GM23338 (cell line): ENCODE measurements around the gene MLLT6. TPM values are rescaled to one million over a fixed set of nuclear protein-coding genes. Genes with fewer than 3 reads are reported as not detected.
A peak's percentile ranks its signal among the peaks of the same experiment; 100 is the strongest.

Source experiments
- ATAC-seq: fragments of 200-7000 bp; cut with Tn5 transposase; 3 replicates; pipeline ENCODE4 v1.9.1; 2020
- DNase-seq: peaks from one replicate; pipeline ENCODE4 v3.0.0-alpha.2; 2015; ENCODE audit warnings: low spot score
- H2AFZ ChIP-seq: fragments of 200-600 bp; sonication (generic); 2 replicates; pipeline ENCODE4 v1.8.0; 2016; ENCODE audit warnings: antibody characterized with exemption, mild to moderate bottlenecking, moderate library complexity
- H3F3A ChIP-seq: fragments of 200-600 bp; sonication (generic); replicated peaks from 2 replicates; pipeline ENCODE4 v1.8.0; 2017; ENCODE audit warnings: antibody characterized with exemption, mixed run types, low read depth
- H3K27ac ChIP-seq: fragments of 200-600 bp; sonication (generic); 2 replicates; pipeline ENCODE4 v1.6.1; 2016; ENCODE audit warnings: low read depth
- H3K27me3 ChIP-seq: fragments of 200-600 bp; sonication (generic); 2 replicates; pipeline ENCODE4 v1.8.0; 2016; ENCODE audit warnings: mild to moderate bottlenecking, mixed run types, moderate library complexity; ENCODE audit not compliant: insufficient read depth
- H3K36me3 ChIP-seq: fragments of 200-600 bp; sonication (generic); 2 replicates; pipeline ENCODE4 v1.8.0; 2016; ENCODE audit warnings: mild to moderate bottlenecking; ENCODE audit not compliant: insufficient read depth
- H3K4me1 ChIP-seq: fragments of 200-600 bp; sonication (generic); 2 replicates; pipeline ENCODE4 v1.8.0; 2016; ENCODE audit warnings: mild to moderate bottlenecking, moderate library complexity; ENCODE audit not compliant: insufficient read depth
- H3K4me2 ChIP-seq: fragments of 200-600 bp; sonication (generic); 2 replicates; pipeline ENCODE4 v1.7.1; 2017; ENCODE audit warnings: mixed run types
- H3K4me3 ChIP-seq: fragments of 200-600 bp; sonication (generic); 2 replicates; pipeline ENCODE4 v1.6.1; 2016; ENCODE audit warnings: mixed run types
- H3K79me2 ChIP-seq: fragments of 200-600 bp; sonication (generic); replicated peaks from 2 replicates; pipeline ENCODE4 v1.8.0; 2017; ENCODE audit warnings: mild to moderate bottlenecking; ENCODE audit not compliant: insufficient read depth
- H3K9me2 ChIP-seq: fragments of 200-600 bp; sonication (generic); 2 replicates; pipeline ENCODE4 v1.8.0; 2017; ENCODE audit not compliant: insufficient read depth
- H4K20me1 ChIP-seq: fragments of 200-600 bp; sonication (generic); replicated peaks from 2 replicates; pipeline ENCODE4 v1.8.0; 2017; ENCODE audit warnings: mild to moderate bottlenecking; ENCODE audit not compliant: insufficient read depth
- H3K27ac Mint-ChIP-seq: 2 replicates; pipeline ENCODE4 v1.8.0; 2020; ENCODE audit warnings: inconsistent platforms, mild to moderate bottlenecking, moderate library complexity, mixed read lengths
- H3K27me3 Mint-ChIP-seq: 3 replicates; pipeline ENCODE4 v1.8.0; 2022; ENCODE audit warnings: low read depth, mild to moderate bottlenecking, moderate library complexity, mixed read lengths, inconsistent platforms; ENCODE audit not compliant: insufficient read depth, poor library complexity
- H3K36me3 Mint-ChIP-seq: 3 replicates; pipeline ENCODE4 v1.8.0; 2021; ENCODE audit warnings: low read depth, mild to moderate bottlenecking, inconsistent platforms, moderate library complexity, mixed read lengths
- H3K4me1 Mint-ChIP-seq: 3 replicates; pipeline ENCODE4 v1.8.0; 2020; ENCODE audit warnings: mild to moderate bottlenecking, inconsistent platforms, mixed read lengths
- H3K4me3 Mint-ChIP-seq: 3 replicates; pipeline ENCODE4 v1.8.0; 2021; ENCODE audit warnings: moderate library complexity, mild to moderate bottlenecking, inconsistent platforms, mixed read lengths
- H3K9me3 Mint-ChIP-seq: 3 replicates; pipeline ENCODE4 v1.8.0; 2020; ENCODE audit warnings: moderate library complexity, mild to moderate bottlenecking, inconsistent platforms, mixed read lengths
- CREB1 ChIP-seq: fragments of 250-450 bp; sonication (Bioruptor Pico); IDR thresholded peaks from 2 replicates; pipeline ENCODE4 v1.5.0; 2020; ENCODE audit warnings: low read depth, mild to moderate bottlenecking, moderate library complexity
- CTCF ChIP-seq, 2 experiments: fragments of 200-600 bp in 1 of 2; sonication (generic) in 1 of 2; conservative IDR thresholded peaks; 2 replicates each; pipeline versions ENCODE4 v1.5.1 to v1.6.1; 2016 to 2017; ENCODE audit warnings: antibody characterized with exemption in 2 of 2, low read depth in 2 of 2, mild to moderate bottlenecking in 2 of 2, moderate library complexity in 1 of 2
- ETS1 ChIP-seq: IDR thresholded peaks from 2 replicates; pipeline ENCODE4 v1.6.1; 2016; ENCODE audit warnings: antibody characterized with exemption
- EZH2 ChIP-seq: fragments of 200-600 bp; sonication (generic); IDR thresholded peaks from one replicate; pipeline ENCODE4 v1.8.0; 2017; ENCODE audit warnings: antibody characterized with exemption, mild to moderate bottlenecking, low read depth; ENCODE audit not compliant: unreplicated experiment
- NANOG ChIP-seq: IDR thresholded peaks from 2 replicates; pipeline ENCODE4 v1.6.1; 2016; ENCODE audit warnings: antibody characterized with exemption, borderline replicate concordance
- REST ChIP-seq: IDR thresholded peaks from one replicate; pipeline ENCODE4 v1.6.1; 2018; ENCODE audit warnings: antibody characterized with exemption; ENCODE audit not compliant: unreplicated experiment
- polyA plus RNA-seq: library from polyadenylated mRNA; unstranded; fragments of >200 nt; fragmentation: Nextera tagmentation; extraction: Ambion mirVana; gene quantifications from 2 replicates; pipeline ENCODE4 v1.2.1, GENCODE V29; 2016
- total RNA-seq: library from RNA; depleted of rRNA; stranded (reverse); fragments of >200 nt; shearing (Covaris generic); gene quantifications from 2 replicates; pipeline ENCODE4 v1.2.3, GENCODE V29; 2014

Gene MLLT6
- total and polyA plus RNA-seq, 2 experiments from 2014 or later, result 2.6 to 2.8 TPM

GRCh38 chr17:38671939-38672720, 32.9 kb upstream of the MLLT6 start:
- ATAC-seq, result peak; percentile 13
- Histone ChIP-seq H3K36me3 (no peaks in the 10 kb centered on the region), H3K79me2 (no peaks in the 10 kb centered on the region), H2AFZ (no peak overlapping the region), H3K27me3 (peaks cover 98% of the 10 kb centered on the region), H3F3A (peaks cover 22% of the 10 kb centered on the region; the same call in 1 of the 2 replicates), H3K4me2 (peak overlapping the region; percentile 83), H3K4me1 (peaks cover 27% of the 10 kb centered on the region), H3K27ac (no peak overlapping the region), H3K9me2 (no peaks in the 10 kb centered on the region), H4K20me1 (0 out of 2 replicates have a peak, but pooled peaks cover 5% of the 10 kb centered on the region), H3K4me3 (peak overlapping the region; percentile 57)
- Mint-ChIP-seq H3K36me3 (no peaks in the 10 kb centered on the region), H3K27me3 (peaks cover 86% of the 10 kb centered on the region), H3K27ac (no peak overlapping the region; the same call in 1 of the 2 replicates), H3K9me3 (peaks cover 2% of the 10 kb centered on the region; the same call in 1 of the 3 replicates), H3K4me3 (peak overlapping the region; percentile 77), H3K4me1 (peaks cover 58% of the 10 kb centered on the region)
- peak; percentile 36 for TF ChIP-seq EZH2
- 0 out of 2 replicates have a peak, but pooled peaks have one; percentile 26 for TF ChIP-seq ETS1
- no peak for TF ChIP-seq CREB1
- no peak for TF ChIP-seq REST
- DNase-seq, result peak; percentile 82

- Histone ChIP-seq H2AFZ (no peak overlapping the region), H4K20me1 (0 out of 2 replicates have a peak, but pooled peaks cover 5% of the 10 kb centered on the region), H3K27ac (no peak overlapping the region), H3K4me3 (peak overlapping the region; percentile 57), H3K36me3 (no peaks in the 10 kb centered on the region), H3K79me2 (no peaks in the 10 kb centered on the region), H3F3A (peaks cover 19% of the 10 kb centered on the region; the same call in 1 of the 2 replicates), H3K4me2 (peak overlapping the region; percentile 83), H3K9me2 (no peaks in the 10 kb centered on the region), H3K27me3 (peaks cover 95% of the 10 kb centered on the region), H3K4me1 (peaks cover 27% of the 10 kb centered on the region)
- H3K4me3 Mint-ChIP-seq, result peak overlapping the region; percentile 77
- peaks cover 54% of the 10 kb centered on the region for H3K4me1 Mint-ChIP-seq
- no peak overlapping the region for H3K27ac Mint-ChIP-seq
- peak; percentile 74 for DNase-seq
- no peaks in the 10 kb centered on the region for H3K36me3 Mint-ChIP-seq
- peaks cover 85% of the 10 kb centered on the region for H3K27me3 Mint-ChIP-seq
- peak; percentile 7 for ATAC-seq
- H3K9me3 Mint-ChIP-seq, result peaks cover 2% of the 10 kb centered on the region; the same call in 1 of the 3 replicates
- TF ChIP-seq CTCF (conservative IDR thresholded peaks at IDR 0.05; ENCODE audit: low read depth in 2 of 2) (no peak), NANOG (no peak), CREB1 (no peak)
Observed at GRCh38 chr17:38672788-38673706, 32.0 kb upstream of the MLLT6 start.
